Measurements from ENCODE around the gene KCNS3. TPM values are rescaled to one million over a fixed set of nuclear protein-coding genes. Genes with fewer than 3 reads are reported as not detected.

Gene KCNS3
- total RNA-seq, 1 experiment from 2014 or later = 28.8 TPM

DNA sequence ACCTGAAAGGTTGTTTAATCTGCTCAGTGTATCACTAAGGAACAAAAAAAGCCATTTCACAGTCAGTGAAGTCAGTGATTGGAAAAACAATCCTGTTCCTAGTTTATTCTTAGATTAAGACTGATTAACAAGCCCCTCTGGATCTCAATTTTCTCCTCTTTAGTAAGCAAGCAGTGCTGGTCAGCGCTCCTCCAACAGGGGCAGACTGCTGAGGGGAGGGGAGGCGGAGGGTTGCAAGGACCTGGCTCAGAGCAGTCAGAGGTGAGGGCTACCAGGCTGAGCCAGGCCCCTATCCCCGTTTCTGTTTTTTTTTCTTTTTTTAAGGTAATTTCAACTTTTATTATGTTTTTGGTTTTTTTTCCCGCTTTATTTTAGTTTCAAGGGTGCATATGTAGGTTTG is 24.7 kb upstream of the KCNS3 start:
- Histone ChIP-seq H3K27me3 (ENCODE audit: insufficient read depth, low read depth) (no peaks in the 10 kb centered on the region), H3K36me3 (ENCODE audit: low read depth) (no peaks in the 10 kb centered on the region), H4K20me1 (ENCODE audit: insufficient read depth) (no peaks in the 10 kb centered on the region), H3K4me3 (no peak overlapping the region), H2AFZ (no peak overlapping the region), H3K9me3 (ENCODE audit: insufficient read depth, low read depth) (no peaks in the 10 kb centered on the region), H3K4me2 (no peak overlapping the region), H3K9me2 (ENCODE audit: insufficient read depth) (no peaks in the 10 kb centered on the region), H3K4me1 (replicated peaks; ENCODE audit: insufficient read depth) (peaks cover 5% of the 10 kb centered on the region; the same call in 1 of the 2 replicates), H3K79me2 (ENCODE audit: low read depth) (no peaks in the 10 kb centered on the region), H3K27ac (no peak overlapping the region), H3F3A (ENCODE audit: insufficient read depth, low read depth) (no peaks in the 10 kb centered on the region)
- TF ChIP-seq EZH2 (IDR thresholded peaks at IDR 0.05; ENCODE audit: low read depth) = no peak
- TF ChIP-seq, protein P1, sequence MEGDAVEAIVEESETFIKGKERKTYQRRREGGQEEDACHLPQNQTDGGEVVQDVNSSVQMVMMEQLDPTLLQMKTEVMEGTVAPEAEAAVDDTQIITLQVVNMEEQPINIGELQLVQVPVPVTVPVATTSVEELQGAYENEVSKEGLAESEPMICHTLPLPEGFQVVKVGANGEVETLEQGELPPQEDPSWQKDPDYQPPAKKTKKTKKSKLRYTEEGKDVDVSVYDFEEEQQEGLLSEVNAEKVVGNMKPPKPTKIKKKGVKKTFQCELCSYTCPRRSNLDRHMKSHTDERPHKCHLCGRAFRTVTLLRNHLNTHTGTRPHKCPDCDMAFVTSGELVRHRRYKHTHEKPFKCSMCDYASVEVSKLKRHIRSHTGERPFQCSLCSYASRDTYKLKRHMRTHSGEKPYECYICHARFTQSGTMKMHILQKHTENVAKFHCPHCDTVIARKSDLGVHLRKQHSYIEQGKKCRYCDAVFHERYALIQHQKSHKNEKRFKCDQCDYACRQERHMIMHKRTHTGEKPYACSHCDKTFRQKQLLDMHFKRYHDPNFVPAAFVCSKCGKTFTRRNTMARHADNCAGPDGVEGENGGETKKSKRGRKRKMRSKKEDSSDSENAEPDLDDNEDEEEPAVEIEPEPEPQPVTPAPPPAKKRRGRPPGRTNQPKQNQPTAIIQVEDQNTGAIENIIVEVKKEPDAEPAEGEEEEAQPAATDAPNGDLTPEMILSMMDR (conservative IDR thresholded peaks at IDR 0.05) = no peak
- no TSS peak for BruUV-seq (replicated peaks)
- ChIA-PET CTCF (no interaction called here), POLR2A (ENCODE audit: unreplicated experiment) (no interaction called here)
- intact Hi-C loops (cut with micrococcal nuclease; ENCODE audit: unreplicated experiment) = no loop called here
- DNase-seq = no peak

DNA sequence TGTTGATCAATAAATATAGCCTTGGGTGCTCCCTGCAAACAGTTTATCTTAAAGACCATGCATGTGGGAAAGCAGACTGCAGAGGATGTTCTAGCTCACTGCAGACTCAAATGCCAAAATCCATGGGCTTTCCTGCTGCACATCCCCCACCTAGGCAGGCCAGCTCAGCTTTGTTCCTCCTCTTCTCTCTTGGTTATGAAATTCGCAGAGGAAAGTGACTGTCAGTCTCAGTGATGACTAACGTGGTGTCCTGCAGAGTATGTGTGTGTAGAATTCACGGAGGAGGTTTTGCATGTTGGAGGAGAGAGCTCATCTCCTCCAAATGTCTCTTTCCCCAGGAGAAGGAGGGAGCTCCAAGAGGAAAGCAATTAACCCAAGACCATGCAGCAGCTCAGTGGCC is 21.4 kb upstream of the KCNS3 start:
- no peaks in the 10 kb centered on the region for H3K27me3 ChIP-seq (ENCODE audit: insufficient read depth, low read depth)
- H3K9me3 ChIP-seq (ENCODE audit: insufficient read depth, low read depth) = no peaks in the 10 kb centered on the region
- H3K9me2 ChIP-seq (ENCODE audit: insufficient read depth) = no peaks in the 10 kb centered on the region
- BruUV-seq (replicated peaks) = no TSS peak
- H3K4me2 ChIP-seq = 0 out of 2 replicates have a peak overlapping the region, but pooled peaks have one; percentile 4
- intact Hi-C loops (cut with micrococcal nuclease; ENCODE audit: unreplicated experiment) = no loop called here
- H3K79me2 ChIP-seq (ENCODE audit: low read depth) = no peaks in the 10 kb centered on the region
- TF ChIP-seq, protein P1 (conservative IDR thresholded peaks at IDR 0.05) = no peak
- no peak for TF ChIP-seq EZH2 (IDR thresholded peaks at IDR 0.05; ENCODE audit: low read depth)
- no peaks in the 10 kb centered on the region for H3K36me3 ChIP-seq (ENCODE audit: low read depth)
- H3K4me1 ChIP-seq (replicated peaks; ENCODE audit: insufficient read depth) = peaks cover 5% of the 10 kb centered on the region; the same call in 1 of the 2 replicates
- POLR2A ChIA-PET (ENCODE audit: unreplicated experiment) = no interaction called here
- CTCF ChIA-PET = no interaction called here
- no peaks in the 10 kb centered on the region for H4K20me1 ChIP-seq (ENCODE audit: insufficient read depth)
- H2AFZ ChIP-seq = no peak overlapping the region
- peak in 1 of 2 experiments; percentile 65 for DNase-seq
- H3K27ac ChIP-seq = no peak overlapping the region
- H3K4me3 ChIP-seq = no peak overlapping the region
- no peaks in the 10 kb centered on the region for H3F3A ChIP-seq (ENCODE audit: insufficient read depth, low read depth)

DNA sequence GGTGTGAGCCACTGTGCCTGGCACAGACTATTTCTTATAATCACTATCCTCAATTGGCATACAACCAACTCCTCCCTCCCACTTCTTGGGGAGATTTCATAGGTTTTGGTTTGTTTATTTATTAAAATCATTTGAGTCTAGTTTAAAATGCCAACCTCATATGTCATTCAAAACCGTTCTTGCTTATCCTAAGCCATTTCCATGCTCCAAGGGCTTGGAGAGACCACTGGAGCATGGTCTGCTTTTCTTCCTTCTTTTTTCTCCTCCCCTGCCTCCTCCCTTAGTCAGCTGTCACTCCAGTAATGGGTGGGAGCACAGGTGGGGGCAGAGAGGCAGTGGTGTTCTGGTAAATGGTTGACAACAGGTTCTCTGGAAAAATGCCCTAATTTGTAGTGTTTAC is 20.4 kb upstream of the KCNS3 start:
- no peak overlapping the region for H3K27ac ChIP-seq
- TF ChIP-seq, protein P1 (conservative IDR thresholded peaks at IDR 0.05) = no peak
- TF ChIP-seq EZH2 (IDR thresholded peaks at IDR 0.05; ENCODE audit: low read depth) = no peak
- no peak for DNase-seq
- peaks cover 5% of the 10 kb centered on the region; the same call in 1 of the 2 replicates for H3K4me1 ChIP-seq (replicated peaks; ENCODE audit: insufficient read depth)
- H3K4me3 ChIP-seq = no peak overlapping the region
- no peaks in the 10 kb centered on the region for H4K20me1 ChIP-seq (ENCODE audit: insufficient read depth)
- no peak overlapping the region for H3K4me2 ChIP-seq
- H3F3A ChIP-seq (ENCODE audit: insufficient read depth, low read depth) = no peaks in the 10 kb centered on the region
- H3K9me3 ChIP-seq (ENCODE audit: insufficient read depth, low read depth) = no peaks in the 10 kb centered on the region
- no peaks in the 10 kb centered on the region for H3K36me3 ChIP-seq (ENCODE audit: low read depth)
- no peaks in the 10 kb centered on the region for H3K79me2 ChIP-seq (ENCODE audit: low read depth)
- H2AFZ ChIP-seq = no peak overlapping the region
- intact Hi-C loops (cut with micrococcal nuclease; ENCODE audit: unreplicated experiment) = no loop called here
- POLR2A ChIA-PET (ENCODE audit: unreplicated experiment) = no interaction called here
- no peaks in the 10 kb centered on the region for H3K9me2 ChIP-seq (ENCODE audit: insufficient read depth)
- H3K27me3 ChIP-seq (ENCODE audit: insufficient read depth, low read depth) = no peaks in the 10 kb centered on the region
- no TSS peak for BruUV-seq (replicated peaks)
- CTCF ChIA-PET = no interaction called here

All from PC-9 (cell line).